HL-60 (cell line): Measurements from ENCODE around the gene ODC1.

Experiments used
- DNase-seq, 2 experiments: peaks; one replicate each; pipeline ENCODE4 v3.0.0-alpha.2; 2010 to 2020; ENCODE audit warnings: low read depth in 1 of 2, low spot score in 1 of 2
- H3K27ac ChIP-seq: fragments of 250-450 bp; sonication (Bioruptor Pico); replicated peaks from 2 replicates; pipeline ENCODE4 v1.5.1; 2020; ENCODE audit warnings: mild to moderate bottlenecking, moderate library complexity
- H3K27me3 ChIP-seq: fragments of 250-450 bp; sonication (Bioruptor Pico); 2 replicates; pipeline ENCODE4 v1.5.1; 2021; ENCODE audit warnings: mild to moderate bottlenecking, moderate library complexity; ENCODE audit not compliant: insufficient read depth, poor library complexity, severe bottlenecking
- H3K4me3 ChIP-seq: replicated peaks from 2 replicates; pipeline ENCODE4 v1.5.1; 2011; ENCODE audit warnings: mild to moderate bottlenecking, control low read depth, low read length; ENCODE audit not compliant: insufficient read depth
- GABPA ChIP-seq: IDR thresholded peaks from 2 replicates; pipeline ENCODE4 v1.6.1; 2012; ENCODE audit warnings: low read depth
- POLR2AphosphoS5 ChIP-seq: IDR thresholded peaks from 2 replicates; pipeline ENCODE4 v1.6.1; 2012; ENCODE audit warnings: low read depth
- SPI1 ChIP-seq: IDR thresholded peaks from 2 replicates; pipeline ENCODE4 v1.6.1; 2012; ENCODE audit warnings: low read depth, mild to moderate bottlenecking, borderline replicate concordance
- TF ChIP-seq, protein P1 (sequence below): IDR thresholded peaks from one replicate; pipeline ENCODE4 v1.5.1; 2011; ENCODE audit warnings: low read length, control low read depth, inconsistent platforms; ENCODE audit not compliant: insufficient read depth
- TF ChIP-seq, protein P2 (sequence below): IDR thresholded peaks from 2 replicates; pipeline ENCODE4 v1.6.1; 2012; ENCODE audit warnings: low read depth; ENCODE audit not compliant: insufficient replicate concordance

ODC1 gene

DNA sequence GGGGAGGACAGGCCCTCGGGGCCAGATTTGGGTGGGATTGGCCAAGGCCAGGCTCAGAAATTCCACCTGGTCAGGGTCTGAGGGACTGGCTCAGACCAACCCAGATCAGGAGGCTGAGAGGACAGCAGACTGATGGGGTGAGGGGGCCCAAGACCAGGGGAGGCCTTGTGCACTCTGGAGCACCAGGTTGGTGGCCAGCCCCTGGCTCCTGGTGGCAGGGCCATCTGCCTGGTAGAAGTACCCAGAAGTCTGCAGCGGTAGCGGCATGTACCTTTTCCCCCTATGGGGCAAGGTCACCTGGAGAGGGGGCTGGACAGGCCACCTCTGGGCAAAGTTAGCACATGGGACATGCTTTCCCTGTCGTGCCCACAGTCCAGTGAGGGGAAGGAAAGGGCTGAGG lies 21.2 kb upstream of the ODC1 start:
- TF ChIP-seq, protein P1, sequence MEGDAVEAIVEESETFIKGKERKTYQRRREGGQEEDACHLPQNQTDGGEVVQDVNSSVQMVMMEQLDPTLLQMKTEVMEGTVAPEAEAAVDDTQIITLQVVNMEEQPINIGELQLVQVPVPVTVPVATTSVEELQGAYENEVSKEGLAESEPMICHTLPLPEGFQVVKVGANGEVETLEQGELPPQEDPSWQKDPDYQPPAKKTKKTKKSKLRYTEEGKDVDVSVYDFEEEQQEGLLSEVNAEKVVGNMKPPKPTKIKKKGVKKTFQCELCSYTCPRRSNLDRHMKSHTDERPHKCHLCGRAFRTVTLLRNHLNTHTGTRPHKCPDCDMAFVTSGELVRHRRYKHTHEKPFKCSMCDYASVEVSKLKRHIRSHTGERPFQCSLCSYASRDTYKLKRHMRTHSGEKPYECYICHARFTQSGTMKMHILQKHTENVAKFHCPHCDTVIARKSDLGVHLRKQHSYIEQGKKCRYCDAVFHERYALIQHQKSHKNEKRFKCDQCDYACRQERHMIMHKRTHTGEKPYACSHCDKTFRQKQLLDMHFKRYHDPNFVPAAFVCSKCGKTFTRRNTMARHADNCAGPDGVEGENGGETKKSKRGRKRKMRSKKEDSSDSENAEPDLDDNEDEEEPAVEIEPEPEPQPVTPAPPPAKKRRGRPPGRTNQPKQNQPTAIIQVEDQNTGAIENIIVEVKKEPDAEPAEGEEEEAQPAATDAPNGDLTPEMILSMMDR: no peak
- TF ChIP-seq, protein P2, sequence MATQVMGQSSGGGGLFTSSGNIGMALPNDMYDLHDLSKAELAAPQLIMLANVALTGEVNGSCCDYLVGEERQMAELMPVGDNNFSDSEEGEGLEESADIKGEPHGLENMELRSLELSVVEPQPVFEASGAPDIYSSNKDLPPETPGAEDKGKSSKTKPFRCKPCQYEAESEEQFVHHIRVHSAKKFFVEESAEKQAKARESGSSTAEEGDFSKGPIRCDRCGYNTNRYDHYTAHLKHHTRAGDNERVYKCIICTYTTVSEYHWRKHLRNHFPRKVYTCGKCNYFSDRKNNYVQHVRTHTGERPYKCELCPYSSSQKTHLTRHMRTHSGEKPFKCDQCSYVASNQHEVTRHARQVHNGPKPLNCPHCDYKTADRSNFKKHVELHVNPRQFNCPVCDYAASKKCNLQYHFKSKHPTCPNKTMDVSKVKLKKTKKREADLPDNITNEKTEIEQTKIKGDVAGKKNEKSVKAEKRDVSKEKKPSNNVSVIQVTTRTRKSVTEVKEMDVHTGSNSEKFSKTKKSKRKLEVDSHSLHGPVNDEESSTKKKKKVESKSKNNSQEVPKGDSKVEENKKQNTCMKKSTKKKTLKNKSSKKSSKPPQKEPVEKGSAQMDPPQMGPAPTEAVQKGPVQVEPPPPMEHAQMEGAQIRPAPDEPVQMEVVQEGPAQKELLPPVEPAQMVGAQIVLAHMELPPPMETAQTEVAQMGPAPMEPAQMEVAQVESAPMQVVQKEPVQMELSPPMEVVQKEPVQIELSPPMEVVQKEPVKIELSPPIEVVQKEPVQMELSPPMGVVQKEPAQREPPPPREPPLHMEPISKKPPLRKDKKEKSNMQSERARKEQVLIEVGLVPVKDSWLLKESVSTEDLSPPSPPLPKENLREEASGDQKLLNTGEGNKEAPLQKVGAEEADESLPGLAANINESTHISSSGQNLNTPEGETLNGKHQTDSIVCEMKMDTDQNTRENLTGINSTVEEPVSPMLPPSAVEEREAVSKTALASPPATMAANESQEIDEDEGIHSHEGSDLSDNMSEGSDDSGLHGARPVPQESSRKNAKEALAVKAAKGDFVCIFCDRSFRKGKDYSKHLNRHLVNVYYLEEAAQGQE: no peak
- TF ChIP-seq GABPA: no peak
- no peak for TF ChIP-seq SPI1
- no peak for TF ChIP-seq POLR2AphosphoS5
- Histone ChIP-seq H3K27ac (no peak overlapping the region), H3K4me3 (no peak overlapping the region), H3K27me3 (no peaks in the 10 kb centered on the region)
- DNase-seq: no peak

DNA sequence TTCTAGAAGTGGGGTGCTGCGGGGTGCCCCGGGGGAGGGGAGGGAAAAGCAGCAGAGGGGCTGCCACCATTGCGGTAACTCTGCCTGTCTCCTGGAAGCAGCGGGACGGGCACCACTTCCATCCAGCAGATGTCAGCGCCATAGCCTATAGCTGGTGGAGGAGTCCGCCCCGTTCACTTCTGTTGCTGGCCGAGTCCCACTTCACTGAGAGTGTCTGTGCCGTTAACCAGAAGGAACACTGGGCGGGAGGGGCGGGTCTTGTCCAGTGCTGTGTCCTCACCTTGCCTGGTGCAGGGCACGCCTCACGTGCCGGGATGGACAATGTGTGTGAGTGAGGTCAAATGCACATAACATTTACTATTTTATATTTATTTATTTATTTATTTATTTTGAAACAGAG lies 19.3 kb upstream of the ODC1 start:
- Histone ChIP-seq H3K4me3 (no peak overlapping the region), H3K27ac (no peak overlapping the region), H3K27me3 (no peaks in the 10 kb centered on the region)
- no peak for DNase-seq
- TF ChIP-seq, protein P1: no peak
- TF ChIP-seq SPI1: no peak
- TF ChIP-seq, protein P2: no peak
- TF ChIP-seq GABPA: no peak
- TF ChIP-seq POLR2AphosphoS5: no peak

DNA sequence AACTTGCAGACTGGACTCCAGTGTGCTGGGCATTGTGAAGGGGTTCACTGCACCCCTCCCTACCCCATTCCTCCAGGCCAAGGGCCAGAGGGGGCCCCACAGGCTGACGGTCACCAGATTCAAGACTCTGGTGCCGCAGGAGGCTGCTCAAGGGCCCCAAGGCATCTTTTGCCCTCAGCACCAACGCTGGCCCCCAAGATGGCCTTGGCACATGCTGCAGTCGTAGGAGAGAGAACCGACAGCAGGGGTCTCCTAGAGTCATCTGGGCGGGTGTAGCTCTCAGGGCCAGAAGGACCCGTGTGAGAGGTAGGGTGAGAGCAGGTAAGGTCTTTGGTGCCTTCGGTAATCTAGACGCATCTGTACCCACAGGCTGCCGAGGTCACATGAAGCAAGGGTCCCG lies 18.7 kb upstream of the ODC1 start:
- DNase-seq: no peak
- Histone ChIP-seq H3K27ac (no peak overlapping the region), H3K27me3 (no peaks in the 10 kb centered on the region), H3K4me3 (no peak overlapping the region)
- TF ChIP-seq SPI1 (no peak), GABPA (no peak), POLR2AphosphoS5 (no peak)
- TF ChIP-seq, protein P2: no peak
- TF ChIP-seq, protein P1: no peak
